Subcutaneous adipose tissue (tissue), 4 donors: ENCODE data around the gene RNASE11. TPM values are rescaled to one million over a fixed set of nuclear protein-coding genes. Genes with fewer than 3 reads are reported as not detected.

Experiments
- total RNA-seq, 4 donors: library from RNA; depleted of rRNA; stranded (reverse); fragments of >200 nt; gene quantifications; one replicate each; pipeline ENCODE4 v1.1.0, GENCODE V29; 2016
- TF ChIP-seq, protein P1 (sequence below): fragments of 450-650 bp; IDR thresholded peaks from one replicate; pipeline ENCODE4 v1.5.1; 2016; ENCODE audit warnings: low read depth, mild to moderate bottlenecking, control low read depth, antibody characterized with exemption, moderate library complexity

RNASE11 gene
- total RNA-seq, 4 donors from 2014 or later = not detected

DNA sequence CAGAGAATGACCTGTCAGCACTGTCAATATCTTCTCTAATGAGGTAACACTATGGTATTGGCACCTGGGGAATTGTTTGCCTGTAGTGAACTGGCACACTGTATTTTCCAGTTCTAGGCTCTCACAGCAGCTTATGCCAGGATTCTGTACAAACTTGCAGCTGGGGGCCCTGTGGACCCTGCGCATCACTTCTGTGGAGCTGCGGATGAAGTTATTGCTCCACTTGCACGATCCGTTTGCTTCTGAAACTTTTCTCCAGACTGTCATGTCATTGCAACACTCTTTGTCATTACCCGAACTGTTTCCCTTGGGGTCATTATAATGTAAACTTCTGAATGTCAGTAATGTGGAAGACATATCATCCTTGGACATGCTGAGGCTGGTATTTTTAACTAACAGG, 3.9 kb downstream of the RNASE11 start:
- TF ChIP-seq, protein P1, sequence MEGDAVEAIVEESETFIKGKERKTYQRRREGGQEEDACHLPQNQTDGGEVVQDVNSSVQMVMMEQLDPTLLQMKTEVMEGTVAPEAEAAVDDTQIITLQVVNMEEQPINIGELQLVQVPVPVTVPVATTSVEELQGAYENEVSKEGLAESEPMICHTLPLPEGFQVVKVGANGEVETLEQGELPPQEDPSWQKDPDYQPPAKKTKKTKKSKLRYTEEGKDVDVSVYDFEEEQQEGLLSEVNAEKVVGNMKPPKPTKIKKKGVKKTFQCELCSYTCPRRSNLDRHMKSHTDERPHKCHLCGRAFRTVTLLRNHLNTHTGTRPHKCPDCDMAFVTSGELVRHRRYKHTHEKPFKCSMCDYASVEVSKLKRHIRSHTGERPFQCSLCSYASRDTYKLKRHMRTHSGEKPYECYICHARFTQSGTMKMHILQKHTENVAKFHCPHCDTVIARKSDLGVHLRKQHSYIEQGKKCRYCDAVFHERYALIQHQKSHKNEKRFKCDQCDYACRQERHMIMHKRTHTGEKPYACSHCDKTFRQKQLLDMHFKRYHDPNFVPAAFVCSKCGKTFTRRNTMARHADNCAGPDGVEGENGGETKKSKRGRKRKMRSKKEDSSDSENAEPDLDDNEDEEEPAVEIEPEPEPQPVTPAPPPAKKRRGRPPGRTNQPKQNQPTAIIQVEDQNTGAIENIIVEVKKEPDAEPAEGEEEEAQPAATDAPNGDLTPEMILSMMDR = no peak

DNA sequence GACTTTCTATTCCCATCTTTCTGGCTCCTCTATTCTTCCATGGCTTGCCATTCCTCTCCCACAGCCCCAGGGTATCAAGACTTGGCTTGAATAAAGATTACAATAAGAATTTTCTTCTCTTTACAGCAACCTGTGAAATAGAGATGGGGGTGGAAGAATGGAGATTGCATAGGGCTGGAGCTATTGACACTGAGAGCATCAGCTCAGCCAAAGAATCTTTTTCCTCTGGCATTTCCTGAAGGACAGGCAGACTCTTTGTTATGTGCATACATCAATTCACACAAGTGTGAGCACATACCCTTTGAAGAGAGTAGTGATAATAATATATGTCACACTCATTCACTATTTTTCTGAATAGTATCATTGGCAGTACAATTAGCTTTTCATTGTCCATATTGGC, 4.7 kb downstream of the RNASE11 start:
- TF ChIP-seq, protein P1 = no peak

DNA sequence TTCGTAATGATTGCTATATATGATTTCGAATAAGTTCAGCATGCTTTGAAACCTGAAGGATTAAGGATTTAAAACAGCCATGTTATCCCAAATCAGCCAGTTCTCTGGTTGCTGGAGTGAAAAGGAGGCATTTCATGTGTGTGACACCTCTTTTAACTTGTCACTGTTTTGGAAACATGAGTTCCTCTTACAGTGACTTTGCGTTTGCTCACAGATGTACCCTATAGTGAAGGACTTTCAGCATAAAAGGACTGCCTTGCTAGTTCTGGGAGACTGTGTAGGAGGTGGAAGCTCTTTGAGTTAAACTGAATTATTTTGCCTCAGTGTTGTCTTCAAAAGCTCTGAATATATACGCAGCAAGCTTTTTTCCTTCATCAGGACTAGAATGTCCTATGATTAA, 7.6 kb downstream of the RNASE11 start:
- TF ChIP-seq, protein P1 = no peak

DNA sequence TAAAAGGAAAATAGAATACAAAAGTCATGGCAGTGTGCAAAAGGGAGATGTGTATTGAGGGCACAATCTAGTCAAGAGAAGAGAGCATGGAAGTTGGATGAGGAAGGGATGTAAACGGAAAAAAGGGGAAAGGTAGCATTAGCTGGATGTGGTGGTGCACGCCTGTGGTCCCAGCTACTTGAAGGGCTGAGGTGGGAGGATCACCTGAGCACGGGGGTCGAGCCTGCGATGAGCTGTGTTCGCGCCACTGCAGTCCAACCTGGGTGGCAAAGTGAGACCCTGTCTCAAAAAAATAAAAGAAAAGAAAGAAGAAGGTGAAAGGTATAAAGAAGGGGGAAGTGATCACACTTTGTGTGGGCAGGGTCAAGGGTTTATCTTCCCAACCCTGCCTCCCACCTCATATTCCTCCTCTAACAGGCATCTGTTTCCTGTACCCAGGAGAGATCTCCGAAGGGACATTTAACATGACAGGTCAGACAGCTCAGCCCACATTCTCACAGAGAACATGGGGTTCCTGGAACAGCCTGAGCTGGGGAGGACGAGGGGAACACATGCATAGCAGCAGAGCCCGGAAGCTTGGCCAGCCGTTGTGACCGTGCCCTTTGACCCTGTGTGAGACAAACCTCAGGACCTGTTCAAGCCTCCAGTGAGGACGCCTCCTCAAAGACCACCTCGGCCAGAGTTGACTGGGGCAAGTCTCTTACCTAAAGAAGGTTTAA, 8.9 kb downstream of the RNASE11 start:
- TF ChIP-seq, protein P1 = no peak

DNA sequence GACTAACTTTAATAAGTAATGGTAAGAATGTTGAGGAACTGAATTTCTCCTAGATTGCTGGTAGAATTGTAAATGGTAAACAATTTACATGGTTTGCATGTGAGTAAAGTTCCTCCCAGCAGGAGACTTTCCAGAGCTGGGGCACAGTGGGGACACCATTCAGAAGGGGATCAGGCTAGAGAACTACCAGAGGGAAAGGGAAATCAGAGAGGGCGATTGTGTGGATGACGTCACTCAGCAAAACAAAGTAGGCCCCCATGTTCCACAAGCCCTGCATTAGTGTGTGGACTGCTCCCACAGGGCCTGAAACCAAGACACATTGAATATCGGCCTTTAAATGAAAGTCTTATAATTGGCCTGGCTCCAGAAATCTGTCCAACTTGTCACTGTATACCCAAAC, 9.5 kb downstream of the RNASE11 start:
- TF ChIP-seq, protein P1 = no peak

DNA sequence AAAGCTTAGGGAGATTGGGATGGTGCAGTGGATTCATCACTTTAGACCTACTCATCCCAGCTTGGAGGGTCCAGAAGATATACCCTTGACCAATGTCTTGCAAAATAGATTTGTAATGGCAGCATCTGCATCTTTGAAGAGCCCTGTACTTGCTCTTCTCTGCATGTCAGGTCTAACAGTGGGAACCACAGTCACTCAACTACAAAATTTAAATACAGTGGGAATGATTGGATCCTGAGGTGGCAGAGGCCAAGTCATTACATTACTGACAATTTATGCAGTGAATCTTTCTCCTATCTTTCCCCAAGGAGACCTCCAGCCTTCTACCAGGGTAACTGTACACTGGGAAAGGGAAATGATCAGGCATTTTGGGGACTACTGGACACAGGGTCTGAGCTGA, 18.7 kb downstream of the RNASE11 start:
- TF ChIP-seq, protein P1 = no peak

DNA sequence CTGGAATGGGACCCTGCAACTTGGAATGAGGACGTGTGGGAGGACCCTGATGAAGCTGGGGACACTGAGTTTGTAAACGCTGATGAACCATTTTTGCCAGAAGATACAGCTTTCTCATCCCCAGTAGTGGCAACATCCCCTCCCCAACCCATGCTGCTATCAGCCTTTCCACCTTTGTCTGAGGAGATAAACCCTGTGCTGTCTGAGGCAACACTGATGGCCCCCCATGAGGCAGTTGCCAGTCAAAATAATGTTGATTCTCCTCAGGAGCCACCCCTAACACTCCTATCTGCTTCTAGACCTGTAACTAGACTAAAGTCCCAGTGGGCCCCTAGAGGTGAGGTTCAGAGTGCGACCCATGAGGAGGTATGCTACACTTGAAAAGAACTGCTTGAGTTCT, 19.4 kb downstream of the RNASE11 start:
- TF ChIP-seq, protein P1 = no peak
